ENCODE measurements around the gene TMTC1.

- TF ChIP-seq CTCF (IDR thresholded peaks at IDR 0.05 in 2 of 3, conservative IDR thresholded peaks at IDR 0.05 in 1 of 3; ENCODE audit: insufficient read depth in 2 of 3, low read depth in 1 of 3, low read length in 3 of 3) (no peak), FOXM1 (IDR thresholded peaks at IDR 0.05; ENCODE audit: low read depth) (no peak), FOXM1 (CRISPR knock-in tag; IDR thresholded peaks at IDR 0.05; ENCODE audit: low read depth) (no peak), POLR2A (conservative IDR thresholded peaks at IDR 0.05) (no peak), NR1H2 (CRISPR knock-in tag; IDR thresholded peaks at IDR 0.05) (no peak), NUFIP1 (IDR thresholded peaks at IDR 0.05; ENCODE audit: partially characterized antibody) (no peak), SRSF9 (IDR thresholded peaks at IDR 0.05; ENCODE audit: borderline replicate concordance, low read depth, low read length) (no peak)
Measured at GRCh38 chr12:29702972-29703371, 80.8 kb downstream of the TMTC1 start.

All from K562 (cell line).